Chondrocyte (in vitro differentiated cells): Measurements from ENCODE around the gene EIF4G3. TPM values are rescaled to one million over a fixed set of nuclear protein-coding genes. Genes with fewer than 3 reads are reported as not detected.
"Not testable (repeated sequence)": the region's sequence is repeated elsewhere in the genome, so short reads cannot be mapped to it uniquely, and the experiment has no call there.

Experiments used
- DNase-seq: peaks from one replicate; pipeline ENCODE4 v3.0.0; 2021; ENCODE audit warnings: mixed read lengths, low spot score
- H3K27ac Mint-ChIP-seq: one replicate; pipeline ENCODE4 v1.8.0; 2021; ENCODE audit warnings: mild to moderate bottlenecking, moderate library complexity, mixed read lengths; ENCODE audit not compliant: unreplicated experiment
- H3K27me3 Mint-ChIP-seq: 2 replicates; pipeline ENCODE4 v1.8.0; 2021; ENCODE audit warnings: low read depth, mixed read lengths
- H3K36me3 Mint-ChIP-seq: 2 replicates; pipeline ENCODE4 v1.8.0; 2021; ENCODE audit warnings: low read depth, mixed read lengths
- H3K4me1 Mint-ChIP-seq: 2 replicates; pipeline ENCODE4 v1.8.0; 2021; ENCODE audit warnings: low read depth, mild to moderate bottlenecking, mixed read lengths
- H3K4me3 Mint-ChIP-seq: one replicate; pipeline ENCODE4 v1.8.0; 2021; ENCODE audit warnings: mild to moderate bottlenecking, moderate library complexity, mixed read lengths; ENCODE audit not compliant: unreplicated experiment
- H3K9me3 Mint-ChIP-seq: 2 replicates; pipeline ENCODE4 v1.8.0; 2021; ENCODE audit warnings: low read depth, mixed read lengths
- total RNA-seq: library from RNA; stranded (reverse); gene quantifications from 3 replicates; pipeline ENCODE4 v1.2.1, GENCODE V29; 2021
- TF ChIP-seq, protein P1 (sequence below): fragments of 200-600 bp; sonication (generic); IDR thresholded peaks from 2 replicates; pipeline ENCODE4 v1.5.0; 2021; ENCODE audit warnings: antibody characterized with exemption, mild to moderate bottlenecking, moderate library complexity

Gene EIF4G3
- total RNA-seq, 1 donor from 2014 or later = 56.6 TPM

DNA sequence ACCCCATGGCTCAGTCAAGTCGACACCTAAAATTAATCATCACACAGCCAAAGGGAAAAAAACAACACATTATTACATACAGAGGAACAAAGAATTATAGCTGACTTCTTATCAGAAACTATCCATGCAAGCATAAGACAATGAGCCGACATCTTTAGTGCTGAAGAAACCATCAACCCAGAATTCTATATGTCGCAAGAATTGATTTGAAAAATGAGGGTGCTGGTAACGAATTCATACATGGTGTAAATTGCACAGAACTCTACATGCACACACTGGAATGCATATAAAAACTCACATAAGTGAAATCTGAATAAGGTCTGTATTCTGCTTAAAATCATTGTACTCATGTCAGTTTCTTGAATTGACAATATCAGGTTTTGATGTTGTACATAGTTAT lies 25.0 kb upstream of the EIF4G3 start:
- H3K36me3 Mint-ChIP-seq = no peaks in the 10 kb centered on the region
- no peaks in the 10 kb centered on the region for H3K9me3 Mint-ChIP-seq
- no peak overlapping the region for H3K27ac Mint-ChIP-seq
- DNase-seq = no peak
- no peaks in the 10 kb centered on the region for H3K4me1 Mint-ChIP-seq
- no peaks in the 10 kb centered on the region for H3K27me3 Mint-ChIP-seq
- TF ChIP-seq, protein P1, sequence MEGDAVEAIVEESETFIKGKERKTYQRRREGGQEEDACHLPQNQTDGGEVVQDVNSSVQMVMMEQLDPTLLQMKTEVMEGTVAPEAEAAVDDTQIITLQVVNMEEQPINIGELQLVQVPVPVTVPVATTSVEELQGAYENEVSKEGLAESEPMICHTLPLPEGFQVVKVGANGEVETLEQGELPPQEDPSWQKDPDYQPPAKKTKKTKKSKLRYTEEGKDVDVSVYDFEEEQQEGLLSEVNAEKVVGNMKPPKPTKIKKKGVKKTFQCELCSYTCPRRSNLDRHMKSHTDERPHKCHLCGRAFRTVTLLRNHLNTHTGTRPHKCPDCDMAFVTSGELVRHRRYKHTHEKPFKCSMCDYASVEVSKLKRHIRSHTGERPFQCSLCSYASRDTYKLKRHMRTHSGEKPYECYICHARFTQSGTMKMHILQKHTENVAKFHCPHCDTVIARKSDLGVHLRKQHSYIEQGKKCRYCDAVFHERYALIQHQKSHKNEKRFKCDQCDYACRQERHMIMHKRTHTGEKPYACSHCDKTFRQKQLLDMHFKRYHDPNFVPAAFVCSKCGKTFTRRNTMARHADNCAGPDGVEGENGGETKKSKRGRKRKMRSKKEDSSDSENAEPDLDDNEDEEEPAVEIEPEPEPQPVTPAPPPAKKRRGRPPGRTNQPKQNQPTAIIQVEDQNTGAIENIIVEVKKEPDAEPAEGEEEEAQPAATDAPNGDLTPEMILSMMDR = no peak
- no peak overlapping the region for H3K4me3 Mint-ChIP-seq

- H3K36me3 Mint-ChIP-seq, H3K4me3 Mint-ChIP-seq, H3K27ac Mint-ChIP-seq, DNase-seq, H3K9me3 Mint-ChIP-seq, H3K27me3 Mint-ChIP-seq, H3K4me1 Mint-ChIP-seq: not testable (repeated sequence)
Measured at GRCh38 chr1:21201238-21201637, 24.5 kb upstream of the EIF4G3 start.

DNA sequence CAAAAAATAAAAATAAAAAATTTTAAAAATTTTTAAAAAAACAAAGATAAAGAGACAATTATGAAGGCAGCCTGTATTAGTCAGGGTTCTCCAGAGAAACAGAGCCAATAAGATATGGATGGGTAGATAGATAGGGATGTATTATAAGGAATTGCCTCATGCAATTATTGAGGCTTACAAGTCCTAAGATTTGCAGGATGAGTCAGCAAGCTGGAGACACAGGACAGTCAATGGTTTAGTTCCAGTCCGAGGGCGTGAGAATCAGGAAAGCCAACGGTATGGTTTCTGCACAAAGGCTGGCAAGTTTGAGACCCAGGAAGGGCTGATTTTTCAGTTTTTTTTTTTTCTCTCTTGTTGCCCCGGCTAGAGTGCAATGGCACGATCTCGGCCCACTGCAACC lies 24.1 kb upstream of the EIF4G3 start:
- Mint-ChIP-seq H3K27ac (no peak overlapping the region), H3K27me3 (no peaks in the 10 kb centered on the region), H3K4me3 (no peak overlapping the region), H3K4me1 (no peaks in the 10 kb centered on the region), H3K9me3 (no peaks in the 10 kb centered on the region), H3K36me3 (no peaks in the 10 kb centered on the region)
- TF ChIP-seq, protein P1 = no peak
- no peak for DNase-seq

DNA sequence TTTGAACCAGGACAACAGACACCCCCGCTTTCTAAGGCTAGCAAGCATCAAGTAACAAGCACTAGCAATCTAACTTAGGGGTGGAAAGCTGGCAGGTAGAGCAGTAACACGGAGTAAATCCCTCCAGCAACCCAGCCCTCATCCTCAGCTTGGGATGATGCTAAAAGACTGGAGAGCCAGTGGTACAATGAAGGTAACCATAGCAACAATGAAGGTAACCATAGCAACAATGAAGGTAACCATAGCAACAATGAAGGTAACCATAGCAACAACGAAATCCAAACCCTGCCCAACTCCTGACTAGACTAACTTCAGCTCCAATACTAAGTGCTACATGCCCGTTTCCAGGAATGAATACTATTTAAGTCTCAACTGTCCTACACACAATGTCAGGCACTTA lies 22.2 kb upstream of the EIF4G3 start:
- Mint-ChIP-seq H3K4me3 (no peak overlapping the region), H3K27me3 (no peaks in the 10 kb centered on the region), H3K9me3 (no peaks in the 10 kb centered on the region), H3K27ac (no peak overlapping the region), H3K4me1 (peaks cover 6% of the 10 kb centered on the region), H3K36me3 (no peaks in the 10 kb centered on the region)
- no peak for DNase-seq
- TF ChIP-seq, protein P1 = no peak

GRCh38 chr1:21192871-21193270 lies 16.2 kb upstream of the EIF4G3 start:
- DNase-seq = no peak
- H3K27ac Mint-ChIP-seq = no peak overlapping the region
- peaks cover 12% of the 10 kb centered on the region for H3K4me1 Mint-ChIP-seq
- H3K4me3 Mint-ChIP-seq = no peak overlapping the region
- TF ChIP-seq, protein P1 = no peak
- H3K27me3 Mint-ChIP-seq = peaks cover 2% of the 10 kb centered on the region
- H3K9me3 Mint-ChIP-seq = no peaks in the 10 kb centered on the region
- no peaks in the 10 kb centered on the region for H3K36me3 Mint-ChIP-seq

GRCh38 chr1:21192284-21192683 lies 15.6 kb upstream of the EIF4G3 start:
- H3K27me3 Mint-ChIP-seq = peaks cover 2% of the 10 kb centered on the region
- no peak overlapping the region for H3K4me3 Mint-ChIP-seq
- peaks cover 12% of the 10 kb centered on the region for H3K4me1 Mint-ChIP-seq
- no peaks in the 10 kb centered on the region for H3K9me3 Mint-ChIP-seq
- no peak overlapping the region for H3K27ac Mint-ChIP-seq
- DNase-seq = no peak
- TF ChIP-seq, protein P1 = no peak
- no peaks in the 10 kb centered on the region for H3K36me3 Mint-ChIP-seq

- H3K9me3 Mint-ChIP-seq, H3K27me3 Mint-ChIP-seq, H3K4me3 Mint-ChIP-seq, DNase-seq, H3K27ac Mint-ChIP-seq, H3K36me3 Mint-ChIP-seq: not testable (repeated sequence)
- H3K4me1 Mint-ChIP-seq = peaks cover 12% of the 10 kb centered on the region
Measured at GRCh38 chr1:21190771-21191170, 14.1 kb upstream of the EIF4G3 start.
